Spleen (tissue), 7 donors: ENCODE results near the gene ZNF746.

Experiments used
- POLR2A ChIP-seq, 3 donors: fragments of 450-650 bp; IDR thresholded peaks; one replicate each; pipeline ENCODE4 v1.5.1; 2017; ENCODE audit warnings: antibody characterized with exemption in 3 of 3, mild to moderate bottlenecking in 1 of 3
- POLR2AphosphoS5 ChIP-seq, 3 donors: sonication (generic); formaldehyde crosslinking; IDR thresholded peaks; one replicate each; pipeline ENCODE4 v1.5.1; 2017; ENCODE audit warnings: antibody characterized with exemption in 3 of 3
- TF ChIP-seq, protein P1 (sequence below), 11 experiments: fragments of 200-600 bp in 7 of 11; fragments of 450-650 bp in 4 of 11; sonication (generic) in 4 of 11; IDR thresholded peaks in 8 of 11; conservative IDR thresholded peaks in 3 of 11; 1 replicate in 7 of 11; 2 replicates in 4 of 11; pipeline versions ENCODE4 v1.4.0 to v1.8.0; 2016 to 2021; ENCODE audit warnings: antibody characterized with exemption in 11 of 11, inconsistent platforms in 4 of 11, mild to moderate bottlenecking in 1 of 11
- donor health status: DM: no; HTN: no; CAD: no; lungs with moderate emphysema.
- donor health status: DM: no; HTN: no; CAD: no.
- donor health status: DM: no; HTN: no; CAD: no.

DNA sequence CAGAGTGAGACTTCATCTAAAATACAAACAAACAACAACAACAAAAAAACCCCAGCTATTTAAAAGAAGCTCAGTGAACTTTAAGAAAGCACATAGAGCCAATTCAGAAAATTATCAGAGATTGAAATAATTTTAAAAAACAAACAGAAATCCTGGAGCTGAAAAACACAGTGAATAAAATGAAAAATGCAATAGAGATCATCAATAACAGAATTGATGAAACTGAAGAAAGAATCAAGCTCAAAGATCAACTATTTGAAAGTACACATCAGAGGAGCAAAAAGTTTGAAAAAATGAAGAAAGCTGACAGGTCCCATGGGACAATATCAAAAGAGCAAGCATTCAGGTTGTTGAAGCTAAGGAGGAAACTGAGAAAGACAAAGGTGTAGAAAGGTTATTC is 12.2 kb upstream of the ZNF746 start:
- TF ChIP-seq POLR2AphosphoS5 (IDR thresholded peaks at IDR 0.05) (no peak), POLR2A (IDR thresholded peaks at IDR 0.05) (no peak)
- TF ChIP-seq, protein P1, sequence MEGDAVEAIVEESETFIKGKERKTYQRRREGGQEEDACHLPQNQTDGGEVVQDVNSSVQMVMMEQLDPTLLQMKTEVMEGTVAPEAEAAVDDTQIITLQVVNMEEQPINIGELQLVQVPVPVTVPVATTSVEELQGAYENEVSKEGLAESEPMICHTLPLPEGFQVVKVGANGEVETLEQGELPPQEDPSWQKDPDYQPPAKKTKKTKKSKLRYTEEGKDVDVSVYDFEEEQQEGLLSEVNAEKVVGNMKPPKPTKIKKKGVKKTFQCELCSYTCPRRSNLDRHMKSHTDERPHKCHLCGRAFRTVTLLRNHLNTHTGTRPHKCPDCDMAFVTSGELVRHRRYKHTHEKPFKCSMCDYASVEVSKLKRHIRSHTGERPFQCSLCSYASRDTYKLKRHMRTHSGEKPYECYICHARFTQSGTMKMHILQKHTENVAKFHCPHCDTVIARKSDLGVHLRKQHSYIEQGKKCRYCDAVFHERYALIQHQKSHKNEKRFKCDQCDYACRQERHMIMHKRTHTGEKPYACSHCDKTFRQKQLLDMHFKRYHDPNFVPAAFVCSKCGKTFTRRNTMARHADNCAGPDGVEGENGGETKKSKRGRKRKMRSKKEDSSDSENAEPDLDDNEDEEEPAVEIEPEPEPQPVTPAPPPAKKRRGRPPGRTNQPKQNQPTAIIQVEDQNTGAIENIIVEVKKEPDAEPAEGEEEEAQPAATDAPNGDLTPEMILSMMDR (IDR thresholded peaks at IDR 0.05 in 8 of 11, conservative IDR thresholded peaks at IDR 0.05 in 3 of 11): no peak
